ENCODE results near the gene ROR1.

- TF ChIP-seq POLR2A (IDR thresholded peaks at IDR 0.05) (no peak), CTCF (IDR thresholded peaks at IDR 0.05) (no peak)
Measured at GRCh38 chr1:64090436-64090835, 316.6 kb downstream of the ROR1 start.

All from right lobe of liver (tissue), 4 donors.